SK-N-SH treated with all-trans-retinoic acid at 6 μM for 48 hours (cell line): ENCODE results near the gene MYH15.

Source experiments
- ISL1 ChIP-seq: fragments of 250-450 bp; sonication (Bioruptor Pico); IDR thresholded peaks from 2 replicates; pipeline ENCODE4 v2.1.2; 2022; ENCODE audit warnings: mild to moderate bottlenecking, moderate library complexity
- TF ChIP-seq, protein P1 (sequence below): fragments of 250-450 bp; sonication (Bioruptor Pico); IDR thresholded peaks from 2 replicates; pipeline ENCODE4 v1.8.0; 2020; ENCODE audit warnings: mild to moderate bottlenecking, moderate library complexity, borderline replicate concordance
- TF ChIP-seq, protein P2 (sequence below): fragments of 250-450 bp; sonication (Bioruptor Pico); IDR thresholded peaks from 2 replicates; pipeline ENCODE4 v1.5.1; 2021; ENCODE audit warnings: mild to moderate bottlenecking, moderate library complexity

DNA sequence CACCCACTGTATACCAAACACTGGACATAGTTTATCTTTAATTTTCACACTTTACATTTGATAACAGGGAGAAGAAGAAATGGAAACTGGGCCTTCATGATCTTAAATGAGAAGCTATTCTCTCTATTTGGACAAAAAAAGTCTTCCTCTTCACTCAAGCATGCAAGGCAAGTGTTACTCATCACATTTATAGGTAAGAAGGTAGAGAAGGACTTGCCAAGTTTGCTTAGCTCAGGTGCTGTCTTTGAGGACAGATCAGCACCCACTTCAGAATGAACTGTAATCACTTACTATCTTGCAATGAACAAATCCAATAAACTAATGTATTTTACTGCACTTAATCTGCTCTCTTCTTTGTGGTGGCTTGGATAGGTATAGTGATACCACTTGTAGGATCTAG, 1.1 kb upstream of the MYH15 start:
- TF ChIP-seq, protein P1, sequence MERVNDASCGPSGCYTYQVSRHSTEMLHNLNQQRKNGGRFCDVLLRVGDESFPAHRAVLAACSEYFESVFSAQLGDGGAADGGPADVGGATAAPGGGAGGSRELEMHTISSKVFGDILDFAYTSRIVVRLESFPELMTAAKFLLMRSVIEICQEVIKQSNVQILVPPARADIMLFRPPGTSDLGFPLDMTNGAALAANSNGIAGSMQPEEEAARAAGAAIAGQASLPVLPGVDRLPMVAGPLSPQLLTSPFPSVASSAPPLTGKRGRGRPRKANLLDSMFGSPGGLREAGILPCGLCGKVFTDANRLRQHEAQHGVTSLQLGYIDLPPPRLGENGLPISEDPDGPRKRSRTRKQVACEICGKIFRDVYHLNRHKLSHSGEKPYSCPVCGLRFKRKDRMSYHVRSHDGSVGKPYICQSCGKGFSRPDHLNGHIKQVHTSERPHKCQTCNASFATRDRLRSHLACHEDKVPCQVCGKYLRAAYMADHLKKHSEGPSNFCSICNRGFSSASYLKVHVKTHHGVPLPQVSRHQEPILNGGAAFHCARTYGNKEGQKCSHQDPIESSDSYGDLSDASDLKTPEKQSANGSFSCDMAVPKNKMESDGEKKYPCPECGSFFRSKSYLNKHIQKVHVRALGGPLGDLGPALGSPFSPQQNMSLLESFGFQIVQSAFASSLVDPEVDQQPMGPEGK (CRISPR knock-in tag): no peak
- no peak for TF ChIP-seq ISL1 (CRISPR knock-in tag)
- TF ChIP-seq, protein P2, sequence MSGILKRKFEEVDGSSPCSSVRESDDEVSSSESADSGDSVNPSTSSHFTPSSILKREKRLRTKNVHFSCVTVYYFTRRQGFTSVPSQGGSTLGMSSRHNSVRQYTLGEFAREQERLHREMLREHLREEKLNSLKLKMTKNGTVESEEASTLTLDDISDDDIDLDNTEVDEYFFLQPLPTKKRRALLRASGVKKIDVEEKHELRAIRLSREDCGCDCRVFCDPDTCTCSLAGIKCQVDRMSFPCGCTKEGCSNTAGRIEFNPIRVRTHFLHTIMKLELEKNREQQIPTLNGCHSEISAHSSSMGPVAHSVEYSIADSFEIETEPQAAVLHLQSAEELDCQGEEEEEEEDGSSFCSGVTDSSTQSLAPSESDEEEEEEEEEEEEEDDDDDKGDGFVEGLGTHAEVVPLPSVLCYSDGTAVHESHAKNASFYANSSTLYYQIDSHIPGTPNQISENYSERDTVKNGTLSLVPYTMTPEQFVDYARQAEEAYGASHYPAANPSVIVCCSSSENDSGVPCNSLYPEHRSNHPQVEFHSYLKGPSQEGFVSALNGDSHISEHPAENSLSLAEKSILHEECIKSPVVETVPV (CRISPR knock-in tag): no peak
